GM21529 (cell line): ENCODE data around the gene PTPA.

Source experiments
- ATAC-seq: cut with Tn5 transposase; IDR thresholded peaks from one replicate; pipeline ENCODE4 v1.9.1; 2021; ENCODE audit not compliant: unreplicated experiment

Gene PTPA

GRCh38 chr9:129081388-129081904 lies 29.8 kb upstream of the PTPA start:
- no peak for ATAC-seq

DNA sequence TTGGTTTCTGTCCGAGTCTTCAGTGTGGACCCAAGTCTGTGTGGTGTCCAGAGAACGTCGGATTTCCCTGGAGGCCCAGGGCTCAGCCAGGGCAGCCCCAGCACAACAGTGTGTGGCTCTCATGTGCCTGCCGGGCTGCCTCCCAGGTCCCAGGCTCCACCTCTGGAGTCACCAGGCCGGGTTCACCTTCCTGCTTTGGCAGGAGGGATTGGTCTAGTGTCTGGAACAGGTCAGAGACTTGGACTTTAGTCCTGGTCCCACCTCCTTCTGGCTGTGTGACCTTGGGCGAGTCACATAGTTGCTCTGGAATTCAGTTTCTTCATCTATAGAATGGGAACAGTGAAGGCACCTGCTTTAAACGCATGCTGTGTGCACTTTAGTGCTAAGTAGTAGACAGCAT lies 27.1 kb upstream of the PTPA start:
- ATAC-seq: no peak

DNA sequence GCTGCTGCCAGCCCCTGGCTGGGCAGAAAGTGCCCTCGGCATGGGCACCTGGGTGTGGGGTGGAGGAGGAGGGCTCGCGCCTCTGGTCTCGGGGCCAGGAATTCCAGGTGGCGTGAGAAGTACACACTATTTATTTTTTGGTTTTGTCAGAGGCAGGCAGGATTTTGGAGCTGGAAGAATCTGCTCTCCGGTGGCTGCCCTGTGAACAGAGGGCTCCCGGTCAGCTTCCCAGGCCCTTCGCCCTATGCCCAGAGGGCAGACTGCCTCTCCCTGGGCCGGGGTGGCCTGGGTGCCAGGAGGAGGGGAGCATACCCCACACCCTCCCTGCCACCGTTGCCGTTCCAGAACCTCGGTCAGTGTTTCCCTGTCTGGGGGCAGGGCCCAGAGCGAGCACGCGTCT lies 22.0 kb upstream of the PTPA start:
- ATAC-seq: no peak

DNA sequence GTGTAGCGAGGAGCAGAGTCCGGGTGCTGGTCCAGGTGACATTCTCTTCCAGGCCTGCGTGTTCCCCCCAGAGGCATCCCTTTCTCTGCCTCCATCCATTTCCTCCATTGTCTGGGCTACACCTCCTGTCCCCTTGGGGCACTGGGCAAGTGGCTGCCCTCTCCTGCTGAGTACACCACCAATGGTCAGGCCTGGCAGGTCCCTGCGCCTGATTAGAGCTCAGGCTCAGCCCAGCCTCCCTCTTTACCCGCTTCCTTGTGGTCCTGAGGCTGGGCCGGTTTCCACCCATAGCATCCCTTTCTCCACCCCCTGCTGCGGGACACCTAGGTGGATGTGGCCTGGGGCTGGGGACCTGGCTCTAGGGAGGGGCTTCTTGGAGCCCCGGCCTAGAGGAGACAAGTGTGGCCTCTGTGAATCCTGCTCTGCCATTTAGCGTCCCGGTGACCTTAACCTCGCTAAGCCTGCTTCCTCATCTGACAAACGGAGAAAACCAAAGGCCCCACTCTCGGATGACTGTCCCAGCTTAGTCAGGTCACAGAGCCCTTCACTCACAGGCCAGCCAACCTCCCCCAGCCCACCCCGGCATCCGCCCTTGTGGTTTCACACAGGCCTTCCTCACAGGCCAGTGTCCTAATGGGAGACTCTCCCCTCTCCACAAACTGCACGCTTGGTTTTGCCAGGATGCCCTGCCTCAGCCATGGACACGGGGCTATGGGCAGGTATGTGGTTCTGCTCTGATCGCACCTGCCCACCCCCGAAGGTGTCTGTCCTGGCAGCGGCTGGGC lies 17.4 kb upstream of the PTPA start:
- no peak for ATAC-seq

- no peak for ATAC-seq
Observed at GRCh38 chr9:129094387-129095169, 16.6 kb upstream of the PTPA start.

- no peak for ATAC-seq
Observed at GRCh38 chr9:129095170-129095667, 16.0 kb upstream of the PTPA start.

DNA sequence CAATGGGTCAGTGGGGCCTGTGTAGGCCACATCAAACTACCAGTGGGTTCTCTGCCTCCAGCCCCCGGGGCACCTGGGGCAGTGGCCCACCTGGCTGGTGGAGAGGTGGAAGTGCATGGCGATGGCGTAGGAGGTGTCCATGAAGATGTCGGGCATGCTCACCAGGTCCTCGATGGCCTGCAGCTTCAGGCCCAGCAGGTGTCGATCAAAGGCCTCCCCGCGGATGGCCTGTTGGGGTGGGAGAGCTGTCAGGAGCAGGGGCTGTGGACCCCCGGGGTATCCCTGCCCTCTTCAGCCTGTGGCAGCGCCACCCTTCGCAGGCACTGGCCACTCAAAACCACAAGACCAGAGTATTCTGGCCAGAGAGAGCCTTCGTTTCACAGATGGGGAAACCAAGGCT lies 15.3 kb upstream of the PTPA start:
- no peak for ATAC-seq

- no peak for ATAC-seq
Observed at GRCh38 chr9:129097671-129098306, 13.4 kb upstream of the PTPA start.

DNA sequence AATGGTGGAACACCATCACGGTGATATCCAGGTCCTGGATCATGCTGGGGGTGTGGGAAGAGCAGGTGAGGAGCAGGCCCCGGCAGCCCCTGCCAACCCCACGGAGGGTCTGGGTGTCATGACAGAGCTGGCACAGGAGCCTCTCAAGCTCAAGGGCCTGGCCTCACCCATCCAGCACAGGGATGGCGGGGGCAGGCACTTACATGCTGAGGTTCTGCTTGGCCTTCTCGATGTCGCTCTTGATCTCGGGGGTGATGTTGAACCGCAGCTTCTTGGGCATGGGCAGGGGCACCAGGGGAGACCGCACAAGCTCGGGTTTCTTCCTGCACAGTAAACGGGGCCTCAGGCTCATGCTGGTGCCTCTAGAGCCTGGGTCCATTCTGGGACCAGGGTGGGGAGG lies 12.9 kb upstream of the PTPA start:
- no peak for ATAC-seq

GRCh38 chr9:129100383-129101169 lies 10.6 kb upstream of the PTPA start:
- ATAC-seq: no peak

- ATAC-seq: no peak
Observed at GRCh38 chr9:129101279-129101678, 9.9 kb upstream of the PTPA start.

DNA sequence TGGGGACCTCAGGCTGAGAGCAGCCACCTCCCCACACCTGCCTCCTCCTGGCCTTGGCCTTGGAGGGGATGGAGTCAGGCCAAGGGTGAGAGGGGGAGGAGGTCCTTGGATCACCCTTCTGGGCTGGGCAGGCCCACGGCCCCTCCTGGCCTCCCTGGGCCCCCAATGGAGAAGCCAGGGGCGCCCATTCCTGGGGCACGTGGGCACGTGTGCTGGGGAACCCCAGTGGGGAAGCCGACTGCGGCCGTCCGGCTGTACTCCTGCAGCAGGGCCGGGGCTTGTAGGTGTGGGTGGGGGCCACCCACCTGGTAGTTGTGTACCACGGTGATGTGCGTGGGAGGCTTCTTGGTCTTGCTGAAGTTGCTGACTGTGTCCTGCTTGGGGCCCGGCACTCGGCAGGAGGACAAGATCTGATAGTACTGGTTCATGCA lies 9.1 kb upstream of the PTPA start:
- ATAC-seq: no peak

DNA sequence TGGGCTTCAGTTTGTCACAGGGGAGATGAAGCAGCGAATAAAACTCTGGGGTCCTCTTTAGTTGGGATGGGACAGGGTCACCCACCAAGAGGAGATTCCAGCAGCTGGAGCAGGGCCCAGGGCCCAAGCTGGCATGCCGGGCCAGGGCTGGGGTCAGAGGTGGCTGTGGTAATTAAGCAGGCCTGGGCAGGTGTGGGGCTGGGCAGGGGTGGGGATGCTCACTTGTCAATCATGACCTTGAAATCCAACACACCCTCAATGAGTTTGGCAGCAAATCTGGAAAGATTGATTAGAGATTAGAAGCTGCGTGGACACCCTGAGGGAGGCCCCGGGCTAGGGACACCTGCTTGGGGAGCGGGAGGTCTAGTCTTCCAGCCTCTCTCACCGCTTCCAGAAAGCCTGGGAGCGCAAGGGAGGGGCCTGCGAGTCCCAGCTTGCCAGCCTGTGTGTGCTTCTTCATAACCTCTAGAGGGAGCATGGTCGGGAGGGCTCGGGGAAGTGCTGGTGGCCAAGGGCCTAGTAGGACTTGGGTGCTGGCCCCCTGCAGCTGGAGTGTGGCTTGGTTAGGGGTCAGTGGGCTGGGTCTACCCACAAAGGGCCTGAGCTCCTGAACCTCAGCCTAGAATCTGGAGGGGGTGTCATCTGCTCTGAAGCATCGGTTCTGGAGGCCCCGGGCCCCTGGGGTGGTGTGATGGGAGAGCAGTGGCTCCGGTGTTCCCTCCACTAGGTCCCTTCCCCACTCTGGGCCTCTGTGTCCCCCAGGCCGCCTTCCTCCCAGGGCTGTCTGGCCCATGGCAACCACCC lies 8.2 kb upstream of the PTPA start:
- no peak for ATAC-seq

- no peak for ATAC-seq
Observed at GRCh38 chr9:129103595-129103965, 7.6 kb upstream of the PTPA start.

DNA sequence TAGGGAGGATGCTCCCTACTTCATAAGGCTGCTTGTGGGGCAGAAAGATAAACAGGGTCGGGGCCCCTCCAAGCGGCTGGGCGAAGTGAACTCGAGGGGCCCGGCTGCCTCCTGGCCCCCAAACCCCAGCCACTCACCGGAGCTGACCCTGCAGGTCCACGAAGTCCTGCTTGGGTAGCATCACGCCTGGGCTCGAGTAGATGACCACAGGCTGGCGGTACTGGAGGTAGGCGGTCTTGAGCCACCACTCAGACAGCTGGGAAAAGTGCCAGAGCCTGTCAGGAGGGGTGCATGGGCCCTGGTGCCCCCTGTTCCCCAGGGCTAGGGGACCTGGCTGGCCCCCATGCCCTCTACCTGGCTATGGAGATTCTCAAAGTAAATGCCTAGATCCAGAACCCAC lies 7.2 kb upstream of the PTPA start:
- ATAC-seq: no peak

- ATAC-seq: no peak
Observed at GRCh38 chr9:129105857-129106694, 5.1 kb upstream of the PTPA start.

DNA sequence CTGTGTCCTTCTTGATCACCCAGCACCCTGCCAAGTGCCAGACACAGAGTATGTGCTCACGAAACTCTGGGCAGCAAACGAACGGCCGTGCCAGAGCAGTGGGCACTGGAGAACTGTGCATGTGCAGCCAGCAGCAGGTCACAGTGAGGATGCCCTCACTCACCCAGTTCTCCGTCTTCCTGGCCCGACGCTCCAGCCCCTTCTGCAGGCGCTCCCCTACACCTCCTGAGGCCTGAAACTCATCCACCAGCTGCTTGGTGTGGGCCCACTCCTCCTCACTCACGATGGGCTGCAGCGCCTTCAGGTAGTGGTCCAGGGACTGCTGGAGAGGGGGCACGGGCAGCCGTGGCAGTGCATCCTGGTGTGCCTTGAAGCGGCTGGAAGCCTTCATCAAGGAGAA lies 3.6 kb upstream of the PTPA start:
- ATAC-seq: no peak

GRCh38 chr9:129108083-129108804 lies 3.0 kb upstream of the PTPA start:
- no peak for ATAC-seq
